Left lobe of liver (tissue), 2 donors: ENCODE measurements around the gene FAM222B. TPM values are rescaled to one million over a fixed set of nuclear protein-coding genes. Genes with fewer than 3 reads are reported as not detected.
A peak's percentile ranks its signal among the peaks of the same experiment; 100 is the strongest.

Source experiments
- ATAC-seq: fragments of 200-7000 bp; cut with Tn5 transposase; one replicate; pipeline ENCODE4 v1.9.1; 2020; ENCODE audit warnings: mild to moderate bottlenecking, moderate library complexity
- DNase-seq: peaks from one replicate; pipeline ENCODE4 v3.0.0-alpha.2; 2020; ENCODE audit warnings: low spot score
- total RNA-seq: library from RNA; stranded (reverse); gene quantifications from one replicate; pipeline ENCODE4 v1.2.1, GENCODE V29; 2021
- donor health status: DM: no; HTN: no; CAD: no; lungs with moderate emphysema.
- donor health status: DM: no; HTN: yes; CAD: no.

Gene FAM222B
- total RNA-seq, 1 donor from 2014 or later: 6.6 TPM

DNA sequence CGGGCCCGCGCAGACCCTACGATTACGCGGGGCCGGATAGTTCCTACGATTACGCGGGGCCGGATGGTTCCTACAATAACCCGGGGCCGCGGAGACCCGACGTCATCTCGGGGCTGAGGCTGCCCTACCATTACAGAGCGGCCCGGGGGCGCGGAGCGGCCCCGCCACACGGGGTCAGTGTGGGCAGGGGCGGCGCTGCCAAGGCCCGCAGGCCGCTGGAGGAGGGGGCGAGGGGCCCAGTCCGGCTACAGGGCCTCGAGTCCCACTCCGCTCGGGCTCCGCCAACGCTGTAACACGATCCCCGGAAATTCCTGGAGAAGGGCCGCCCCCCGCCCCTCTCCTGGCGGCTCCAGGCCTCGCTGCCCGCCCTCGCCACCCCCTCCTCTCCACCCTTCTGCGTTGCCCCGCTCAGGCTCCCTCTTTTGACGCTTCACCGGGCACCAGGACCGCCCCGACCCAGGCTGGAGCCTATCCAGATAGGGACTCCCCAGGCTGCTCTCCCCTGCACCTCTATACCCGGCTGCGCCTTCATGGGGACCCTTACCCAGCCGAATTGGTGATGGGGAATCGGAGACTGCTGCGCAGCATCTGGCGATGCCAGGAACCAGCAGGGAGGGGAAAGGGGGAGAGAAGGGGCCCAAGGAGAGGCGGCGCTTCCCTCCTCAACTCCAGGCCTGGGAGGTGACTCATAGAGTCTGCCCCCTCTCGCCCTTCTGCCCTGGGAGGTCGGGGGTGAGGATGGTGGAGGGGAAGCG, 124.8 kb downstream of the FAM222B start, which contains the start of gene RAB34:
TSS of gene RAB34 (minus strand) at position 291 of the 755 bp plus-strand sequence. CDS start 602 bp downstream, outside the sequence.
- no peak for ATAC-seq
- DNase-seq: peak; percentile 59

DNA sequence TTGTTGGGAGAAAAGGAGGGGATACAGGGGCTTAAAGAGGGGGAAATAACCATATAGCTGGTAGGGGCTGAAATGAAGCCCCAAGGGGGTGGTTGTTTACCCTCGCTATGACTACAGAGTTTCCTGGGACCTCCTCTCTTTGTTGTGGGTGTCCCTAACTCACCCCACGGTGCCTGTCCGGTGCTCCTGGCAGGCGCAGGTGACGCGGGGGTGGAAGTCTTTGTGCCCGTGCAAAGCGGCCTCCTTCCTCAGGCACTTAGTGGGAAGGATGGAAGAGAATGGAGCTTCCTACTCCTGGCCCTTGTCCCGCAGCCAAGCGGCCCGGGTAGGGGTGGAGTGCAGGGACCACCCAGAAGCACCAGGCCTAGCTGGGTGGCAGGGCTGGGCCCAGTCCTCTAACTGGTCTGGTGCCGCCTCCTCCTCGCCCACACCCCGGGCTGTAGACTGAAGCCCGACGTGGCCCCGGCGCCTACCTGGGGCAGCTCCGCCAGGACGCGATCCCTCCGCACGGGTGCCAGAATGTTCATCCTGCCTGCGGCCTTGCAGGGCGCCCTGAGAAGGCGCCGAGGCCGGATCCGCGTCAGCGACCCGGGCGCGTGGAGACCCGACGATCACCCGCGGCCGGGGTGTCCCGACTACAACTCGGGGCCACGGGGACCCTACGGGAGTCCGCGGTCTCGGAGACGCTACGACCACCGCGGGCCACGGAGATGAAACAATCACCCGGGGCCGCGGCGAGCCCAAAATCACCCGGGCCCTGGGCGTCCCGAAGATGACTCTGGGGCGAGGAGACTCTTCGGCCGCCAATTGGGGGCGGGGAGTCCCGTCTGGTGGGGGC, 125.6 kb downstream of the FAM222B start:
- ATAC-seq: no peak
- no peak for DNase-seq

- ATAC-seq (no peak), DNase-seq (no peak)
Measured at GRCh38 chr17:28715217-28715616, 127.4 kb downstream of the FAM222B start.

GRCh38 chr17:28714281-28714680, 128.3 kb downstream of the FAM222B start:
- ATAC-seq (no peak), DNase-seq (no peak)

GRCh38 chr17:28712705-28713415, 129.7 kb downstream of the FAM222B start:
- DNase-seq (no peak), ATAC-seq (no peak)

DNA sequence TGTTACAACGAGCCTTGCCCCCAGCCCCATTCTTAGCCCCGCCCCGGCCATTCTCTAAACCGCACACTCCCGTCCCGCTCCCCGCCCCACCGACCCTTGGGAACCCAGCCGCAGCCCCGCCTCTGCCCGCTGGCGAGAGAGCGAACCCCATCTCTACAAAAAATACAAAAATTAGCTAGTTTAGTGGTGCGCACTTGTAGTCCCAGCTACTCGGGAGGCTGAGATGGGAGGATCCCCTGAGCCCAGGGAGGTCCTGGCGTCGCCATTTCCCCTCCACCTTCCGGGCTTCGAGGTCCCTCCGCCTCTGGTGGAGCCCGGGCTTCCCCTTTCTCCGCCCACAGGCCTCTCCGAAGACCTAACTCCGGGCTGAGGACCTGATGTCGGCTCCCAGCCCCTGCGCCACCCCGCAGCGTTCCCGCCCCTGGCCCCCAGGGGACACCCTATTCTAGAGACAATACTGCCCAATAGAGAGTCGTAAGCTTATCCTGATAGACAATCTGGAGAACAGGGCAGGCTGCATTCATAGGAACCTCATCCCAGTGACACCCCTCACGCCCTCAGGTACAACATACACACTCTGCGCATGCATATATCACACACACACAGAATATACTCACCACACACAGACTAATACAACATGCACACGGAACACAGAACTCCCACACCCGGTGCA, 130.4 kb downstream of the FAM222B start:
- DNase-seq (no peak), ATAC-seq (no peak)

DNA sequence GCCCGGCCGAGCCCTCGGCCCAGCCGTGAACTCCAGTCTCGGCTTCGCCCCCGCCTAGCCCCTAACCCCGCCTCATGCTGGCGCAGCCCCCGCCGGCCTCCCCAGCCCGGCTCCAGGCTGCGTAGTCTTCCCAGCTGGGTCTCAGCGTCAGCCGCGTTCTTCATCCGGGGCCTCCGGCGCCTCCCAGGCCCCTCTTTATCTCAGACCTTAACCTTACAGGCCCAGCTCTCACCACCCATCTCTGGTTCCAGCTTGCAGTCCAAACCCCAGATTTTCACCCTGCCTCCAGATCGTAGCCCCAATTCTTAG, 130.9 kb downstream of the FAM222B start, which contains the start of gene PROCA1:
TSS of gene PROCA1 (minus strand) at position 166 of the 309 bp plus-strand sequence. CDS start 228 bp downstream, outside the sequence.
- no peak for DNase-seq
- ATAC-seq: no peak

DNA sequence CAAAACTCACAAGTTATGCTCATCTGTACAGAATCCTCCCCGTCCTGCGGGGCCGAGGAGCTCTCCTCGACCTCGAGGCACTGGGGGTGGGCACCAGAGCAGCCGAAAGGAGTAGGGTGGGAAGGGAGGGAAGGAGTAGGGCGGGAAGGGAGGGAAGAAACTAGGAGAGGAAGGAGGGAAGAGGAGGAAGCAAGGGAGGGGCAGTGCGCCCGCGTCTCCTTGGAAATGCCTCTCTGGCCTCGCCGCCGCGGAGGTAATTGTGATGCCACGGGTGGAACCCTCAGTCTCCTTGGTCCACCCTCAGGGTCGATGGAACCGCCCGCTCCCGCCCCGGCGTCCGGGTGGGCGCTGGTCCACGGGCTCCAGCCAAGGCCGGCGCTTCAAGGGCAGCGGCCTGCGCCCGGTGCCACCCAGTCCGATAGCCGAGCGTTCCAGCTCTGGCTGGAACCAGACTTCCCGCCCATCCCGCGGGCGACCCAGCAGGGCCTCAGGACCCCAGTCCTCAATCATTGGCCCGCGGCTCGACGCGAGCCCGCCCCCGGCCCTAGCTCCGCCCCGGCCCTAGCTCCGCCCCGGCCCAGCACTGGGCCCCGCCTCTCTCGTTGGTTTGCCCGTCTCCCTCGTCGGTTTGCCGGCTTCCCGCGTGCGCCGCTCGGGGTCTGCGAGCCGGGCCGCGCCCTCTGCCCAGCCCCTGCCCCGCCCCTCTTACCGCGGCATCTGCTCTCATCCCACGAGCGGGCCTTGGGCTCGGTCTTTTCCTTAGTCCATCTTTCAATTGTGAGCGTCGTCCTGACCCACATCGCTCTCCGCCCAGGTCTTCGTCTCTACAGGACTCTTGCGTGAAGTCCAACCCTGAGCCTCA, 131.5 kb downstream of the FAM222B start:
- DNase-seq (peak; percentile 88), ATAC-seq (peak; percentile 92)

GRCh38 chr17:28707339-28707720, 135.3 kb downstream of the FAM222B start:
- no peak for DNase-seq
- ATAC-seq: no peak

- ATAC-seq: no peak
- no peak for DNase-seq
Measured at GRCh38 chr17:28706471-28707338, 135.9 kb downstream of the FAM222B start.

Other genes starting within 250 kb of the FAM222B start
- 8.8 TPM for gene SPAG5, start 243.8 kb downstream of the FAM222B start, total RNA-seq
- 4.0 TPM for gene RSKR, start 228.6 kb downstream of the FAM222B start, total RNA-seq
- 56.9 TPM for gene BLTP2, start 197.6 kb downstream of the FAM222B start, total RNA-seq
- 24.3 TPM for gene SDF2, start 180.9 kb downstream of the FAM222B start, total RNA-seq
- gene SUPT6H, start 180.6 kb downstream of the FAM222B start, total RNA-seq: 33.7 TPM
- 0.73 TPM for gene PROCA1, start 130.9 kb downstream of the FAM222B start, total RNA-seq
- gene RAB34, start 124.9 kb downstream of the FAM222B start, total RNA-seq: 4.9 TPM
- 346 TPM for gene RPL23A, start 122.8 kb downstream of the FAM222B start, total RNA-seq
- gene TLCD1, start 116.6 kb downstream of the FAM222B start, total RNA-seq: 4.8 TPM
- 3.2 TPM for gene NEK8, start 114.0 kb downstream of the FAM222B start, total RNA-seq
- gene TRAF4, start 98.8 kb downstream of the FAM222B start, total RNA-seq: 49.0 TPM
- gene ERAL1, start 12.2 kb upstream of the FAM222B start, total RNA-seq: 25.3 TPM
- 70.6 TPM for gene FLOT2, start 54.9 kb upstream of the FAM222B start, total RNA-seq
- 5.5 TPM for gene DHRS13, start 60.3 kb upstream of the FAM222B start, total RNA-seq
- 15.2 TPM for gene PHF12, start 108.7 kb upstream of the FAM222B start, total RNA-seq
- gene SEZ6, start 163.2 kb upstream of the FAM222B start, total RNA-seq: not detected
- 324 TPM for gene PIPOX, start 200.4 kb upstream of the FAM222B start, total RNA-seq